ENCODE data around the gene IFT20. TPM values are rescaled to one million over a fixed set of nuclear protein-coding genes. Genes with fewer than 3 reads are reported as not detected.

IFT20 gene
- total RNA-seq, 4 donors from 2014 or later, result 38.5 to 78.0 (median 63.6) TPM

- peak overlapping the region; percentile 83 to 95 (median 91) for H3K27ac ChIP-seq
- intact Hi-C loops (cut with DNase I), result loop anchor here (10.0 kb wide), 1 partner anchor 619 kb away; the partner anchor contains the start of gene PHF12
- no peaks in the 10 kb centered on the region for H3K27me3 ChIP-seq
- H3K36me3 ChIP-seq, result peaks cover 10 to 21% of the 10 kb centered on the region in 2 donors
- TF ChIP-seq CTCF (IDR thresholded peaks at IDR 0.05), result no peak
- TF ChIP-seq POLR2A (IDR thresholded peaks at IDR 0.05), result peak; percentile 14 to 40
- H3K4me1 ChIP-seq, result peaks cover 11 to 35% of the 10 kb centered on the region in 2 donors
- no peaks in the 10 kb centered on the region for H3K9me3 ChIP-seq
- DNase-seq, result peak; percentile 66 to 70
- peak overlapping the region; percentile 80 to 91 (median 91) for H3K4me3 ChIP-seq (replicated peaks in 1 of 3)
- 5 to 7% methylated on average over 28 to 29 of the region's 29 CpGs for WGBS, 2 donors
Measured at GRCh38 chr17:28335959-28336871, 943 bp upstream of the IFT20 start.

GRCh38 chr17:28334666-28335200, 539 bp downstream of the IFT20 start:
- H3K27me3 ChIP-seq, result no peaks in the 10 kb centered on the region
- intact Hi-C loops (cut with DNase I), result loop anchor here (10.0 kb wide), 1 partner anchor 620 kb away; the partner anchor contains the start of gene PHF12
- no peak for TF ChIP-seq POLR2A (IDR thresholded peaks at IDR 0.05)
- peak in 1 of 6 experiments; percentile 1 for TF ChIP-seq CTCF (IDR thresholded peaks at IDR 0.05)
- H3K36me3 ChIP-seq, result peaks cover 9 to 20% of the 10 kb centered on the region in 2 donors
- peak overlapping the region; percentile 75 to 91 (median 84) for H3K4me3 ChIP-seq (replicated peaks in 1 of 3)
- H3K9me3 ChIP-seq, result no peaks in the 10 kb centered on the region
- WGBS, 2 donors, result 7 to 9% methylated on average over 18 of the region's 18 CpGs
- no peak for DNase-seq
- peak overlapping the region; percentile 70 to 95 (median 83) for H3K27ac ChIP-seq
- H3K4me1 ChIP-seq, result peaks cover 11 to 35% of the 10 kb centered on the region in 2 donors

- no peak for DNase-seq
- Histone ChIP-seq H3K4me1 (peaks cover 11 to 35% of the 10 kb centered on the region in 2 donors), H3K27me3 (no peaks in the 10 kb centered on the region), H3K9me3 (no peaks in the 10 kb centered on the region), H3K27ac (no peak overlapping the region), H3K36me3 (peaks cover 9 to 23% of the 10 kb centered on the region in 2 donors), H3K4me3 (replicated peaks in 1 of 3) (peak overlapping the region in 1 of 3 donors; percentile 91)
- intact Hi-C loops (cut with DNase I), result loop anchor here (10.0 kb wide), 1 partner anchor 621 kb away; the partner anchor contains the start of gene PHF12
- no peak for TF ChIP-seq CTCF (IDR thresholded peaks at IDR 0.05)
- TF ChIP-seq POLR2A (IDR thresholded peaks at IDR 0.05), result no peak
- WGBS, 2 donors, result 66 to 67% methylated on average over 6 of the region's 6 CpGs
Measured at GRCh38 chr17:28334171-28334570, 1.1 kb downstream of the IFT20 start.

GRCh38 chr17:28333083-28333746, 2.1 kb downstream of the IFT20 start:
- Histone ChIP-seq H3K27ac (no peak overlapping the region), H3K9me3 (no peaks in the 10 kb centered on the region), H3K4me3 (replicated peaks in 1 of 3) (no peak overlapping the region), H3K27me3 (no peaks in the 10 kb centered on the region), H3K4me1 (peaks cover 11 to 33% of the 10 kb centered on the region in 2 donors), H3K36me3 (peaks cover 13 to 33% of the 10 kb centered on the region in 2 donors)
- WGBS, 2 donors, result 89 to 90% methylated on average over 1 of the region's 1 CpG
- intact Hi-C loops (cut with DNase I), result loop anchor here (10.0 kb wide), 1 partner anchor 622 kb away; the partner anchor contains the start of gene PHF12
- DNase-seq, result no peak
- TF ChIP-seq POLR2A (IDR thresholded peaks at IDR 0.05) (no peak), CTCF (IDR thresholded peaks at IDR 0.05) (no peak)

Measured in thyroid gland (tissue), 4 donors.